ENCODE results near the gene GTF2F2.
"Not testable (repeated sequence)": the region's sequence is repeated elsewhere in the genome, so short reads cannot be mapped to it uniquely, and the experiment has no call there.

The GTF2F2 gene

DNA sequence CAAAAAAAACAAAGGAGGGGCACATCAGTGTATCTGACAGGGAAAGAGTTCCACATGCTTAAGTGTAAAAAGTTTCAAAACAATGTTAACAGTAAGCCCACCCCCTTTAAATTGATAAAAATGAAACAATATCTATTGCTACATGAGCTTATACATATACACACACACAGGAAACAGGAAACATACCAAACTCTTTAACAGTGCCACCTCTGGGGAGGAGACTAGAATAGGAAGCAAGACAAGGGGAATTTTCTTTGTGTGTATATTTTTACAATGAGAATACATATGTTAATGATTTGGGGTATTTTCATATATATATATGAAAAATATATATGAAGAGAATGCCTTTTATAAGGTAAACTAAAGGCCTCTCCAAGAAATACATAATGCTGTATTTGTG, 175.9 kb downstream of the GTF2F2 start:
- no peak for DNase-seq (ENCODE audit: low read depth in 1 of 2, low spot score in 1 of 2)
- TF ChIP-seq SPI1 (IDR thresholded peaks at IDR 0.05; ENCODE audit: borderline replicate concordance, low read depth), result no peak
- TF ChIP-seq GABPA (IDR thresholded peaks at IDR 0.05; ENCODE audit: low read depth), result no peak
- TF ChIP-seq POLR2AphosphoS5 (IDR thresholded peaks at IDR 0.05; ENCODE audit: low read depth), result no peak
- TF ChIP-seq, protein P1, sequence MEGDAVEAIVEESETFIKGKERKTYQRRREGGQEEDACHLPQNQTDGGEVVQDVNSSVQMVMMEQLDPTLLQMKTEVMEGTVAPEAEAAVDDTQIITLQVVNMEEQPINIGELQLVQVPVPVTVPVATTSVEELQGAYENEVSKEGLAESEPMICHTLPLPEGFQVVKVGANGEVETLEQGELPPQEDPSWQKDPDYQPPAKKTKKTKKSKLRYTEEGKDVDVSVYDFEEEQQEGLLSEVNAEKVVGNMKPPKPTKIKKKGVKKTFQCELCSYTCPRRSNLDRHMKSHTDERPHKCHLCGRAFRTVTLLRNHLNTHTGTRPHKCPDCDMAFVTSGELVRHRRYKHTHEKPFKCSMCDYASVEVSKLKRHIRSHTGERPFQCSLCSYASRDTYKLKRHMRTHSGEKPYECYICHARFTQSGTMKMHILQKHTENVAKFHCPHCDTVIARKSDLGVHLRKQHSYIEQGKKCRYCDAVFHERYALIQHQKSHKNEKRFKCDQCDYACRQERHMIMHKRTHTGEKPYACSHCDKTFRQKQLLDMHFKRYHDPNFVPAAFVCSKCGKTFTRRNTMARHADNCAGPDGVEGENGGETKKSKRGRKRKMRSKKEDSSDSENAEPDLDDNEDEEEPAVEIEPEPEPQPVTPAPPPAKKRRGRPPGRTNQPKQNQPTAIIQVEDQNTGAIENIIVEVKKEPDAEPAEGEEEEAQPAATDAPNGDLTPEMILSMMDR (IDR thresholded peaks at IDR 0.05; ENCODE audit: insufficient read depth, low read length), result no peak
- TF ChIP-seq REST (IDR thresholded peaks at IDR 0.05; ENCODE audit: insufficient replicate concordance, low read depth), result no peak
- H3K27me3 ChIP-seq (ENCODE audit: insufficient read depth, poor library complexity, severe bottlenecking), result no peaks in the 10 kb centered on the region
- no peak overlapping the region for H3K27ac ChIP-seq (replicated peaks)
- no peak overlapping the region for H3K4me3 ChIP-seq (replicated peaks; ENCODE audit: insufficient read depth, low read length)

DNA sequence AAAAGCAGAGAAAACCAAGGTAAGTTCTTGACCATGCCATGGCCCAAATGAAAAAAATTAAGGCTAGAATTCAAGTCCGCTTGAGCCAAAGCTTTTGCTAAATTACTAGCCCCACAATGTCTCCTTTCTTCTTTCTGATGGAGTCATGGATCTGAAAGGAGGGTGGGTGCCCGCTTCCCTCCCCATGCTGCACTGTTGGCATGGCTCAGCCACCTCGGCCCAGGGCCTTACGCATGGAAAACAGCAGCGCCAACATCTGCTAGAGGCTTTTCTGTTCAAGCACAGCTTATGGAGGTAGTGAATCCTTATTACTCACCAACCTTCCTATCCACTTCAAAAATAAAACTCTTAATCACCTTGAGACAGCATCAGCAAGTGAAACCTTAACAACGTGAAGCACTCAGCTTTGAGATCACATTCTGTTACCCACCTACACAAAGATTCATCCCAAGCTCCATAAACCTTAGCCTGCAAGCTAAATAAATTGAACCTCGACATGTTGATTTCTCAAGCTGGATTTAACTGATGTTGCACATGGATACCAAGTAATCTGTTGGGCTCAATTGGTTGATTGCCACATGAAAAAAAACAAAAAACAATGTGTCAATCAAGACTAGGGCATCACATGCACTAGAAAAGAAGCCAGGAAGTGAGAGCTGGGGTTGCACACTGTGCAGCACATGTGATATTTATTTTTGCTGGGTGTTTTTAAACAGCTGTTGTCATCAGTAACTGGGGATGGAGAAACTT, 177.3 kb downstream of the GTF2F2 start:
- Histone ChIP-seq H3K4me3 (replicated peaks; ENCODE audit: insufficient read depth, low read length) (no peak overlapping the region), H3K27ac (replicated peaks) (no peak overlapping the region), H3K27me3 (ENCODE audit: insufficient read depth, poor library complexity, severe bottlenecking) (no peaks in the 10 kb centered on the region)
- TF ChIP-seq, protein P1 (IDR thresholded peaks at IDR 0.05; ENCODE audit: insufficient read depth, low read length), result no peak
- no peak for TF ChIP-seq REST (IDR thresholded peaks at IDR 0.05; ENCODE audit: insufficient replicate concordance, low read depth)
- no peak for TF ChIP-seq GABPA (IDR thresholded peaks at IDR 0.05; ENCODE audit: low read depth)
- no peak for TF ChIP-seq POLR2AphosphoS5 (IDR thresholded peaks at IDR 0.05; ENCODE audit: low read depth)
- TF ChIP-seq SPI1 (IDR thresholded peaks at IDR 0.05; ENCODE audit: borderline replicate concordance, low read depth), result no peak
- no peak for DNase-seq (ENCODE audit: low read depth in 1 of 2, low spot score in 1 of 2)

GRCh38 chr13:45298206-45298505, 177.8 kb downstream of the GTF2F2 start:
- TF ChIP-seq SPI1 (IDR thresholded peaks at IDR 0.05; ENCODE audit: borderline replicate concordance, low read depth) (no peak), POLR2AphosphoS5 (IDR thresholded peaks at IDR 0.05; ENCODE audit: low read depth) (no peak), REST (IDR thresholded peaks at IDR 0.05; ENCODE audit: insufficient replicate concordance, low read depth) (no peak), GABPA (IDR thresholded peaks at IDR 0.05; ENCODE audit: low read depth) (no peak)
- TF ChIP-seq, protein P1 (IDR thresholded peaks at IDR 0.05; ENCODE audit: insufficient read depth, low read length), result no peak
- DNase-seq (ENCODE audit: low read depth in 1 of 2, low spot score in 1 of 2), result no peak
- H3K27me3 ChIP-seq (ENCODE audit: insufficient read depth, poor library complexity, severe bottlenecking), result no peaks in the 10 kb centered on the region
- H3K4me3 ChIP-seq (replicated peaks; ENCODE audit: insufficient read depth, low read length), result no peak overlapping the region
- no peak overlapping the region for H3K27ac ChIP-seq (replicated peaks)

- H3K4me3 ChIP-seq (replicated peaks; ENCODE audit: insufficient read depth, low read length); H3K27me3 ChIP-seq (ENCODE audit: insufficient read depth, poor library complexity, severe bottlenecking); DNase-seq (ENCODE audit: low read depth in 1 of 2, low spot score in 1 of 2); H3K27ac ChIP-seq (replicated peaks): not testable (repeated sequence)
These were observed 178.2 kb downstream of the GTF2F2 start for GRCh38 chr13:45298550-45298949.
